Ovary (tissue), 9 donors: ENCODE data around the gene ARL5B. TPM values are rescaled to one million over a fixed set of nuclear protein-coding genes. Genes with fewer than 3 reads are reported as not detected.

Experiments used
- DNase-seq, 5 donors: peaks; one replicate each; pipeline ENCODE4 v3.0.0-alpha.2; 2019 to 2020
- H3K27ac ChIP-seq, 2 donors: fragments of 200-600 bp; one replicate each; pipeline versions ENCODE4 v1.5.1 to v1.8.0; 2019 to 2022
- H3K27me3 ChIP-seq: fragments of 200-600 bp; one replicate; pipeline ENCODE4 v1.8.0; 2022
- H3K36me3 ChIP-seq: fragments of 200-600 bp; sonication (generic); one replicate; pipeline ENCODE4 v1.5.1; 2019
- H3K4me1 ChIP-seq: one replicate; pipeline ENCODE4 v1.8.1; 2013; ENCODE audit warnings: mild to moderate bottlenecking, moderate library complexity; ENCODE audit not compliant: insufficient read depth
- H3K4me3 ChIP-seq: fragments of 200-600 bp; sonication (generic); one replicate; pipeline ENCODE4 v1.5.1; 2017
- H3K9me3 ChIP-seq, 2 donors: fragments of 200-600 bp in 1 of 2; sonication (generic) in 1 of 2; one replicate each; pipeline versions ENCODE4 v1.5.1 to v1.8.1; 2013 to 2019; ENCODE audit warnings: mild to moderate bottlenecking in 1 of 2, moderate library complexity in 1 of 2
- EP300 ChIP-seq: sonication (generic); formaldehyde crosslinking; IDR thresholded peaks from one replicate; pipeline ENCODE4 v1.6.1; 2017; ENCODE audit warnings: antibody characterized with exemption
- POLR2A ChIP-seq: fragments of 450-650 bp; IDR thresholded peaks from one replicate; pipeline ENCODE4 v1.6.1; 2017; ENCODE audit warnings: antibody characterized with exemption, mild to moderate bottlenecking, moderate library complexity
- WGBS, 3 donors: extraction: QIAGEN DNeasy Blood & Tissue Kit in 1 of 3; methylation state at CpG; one replicate each; pipeline versions ENCODE4 v1.1.5 to v1.1.7; 2013 to 2017; 5-methylcytosine and 5-hydroxymethylcytosine counted together
- intact Hi-C, 4 donors: fragments of 100-400 bp; cut with DNase I; formaldehyde crosslinking; loops; one replicate each; pipeline versions ENCODE4 v1.11.0 to v1.15.1; 2022 to 2023
- polyA plus RNA-seq, 2 donors: library from polyadenylated mRNA; stranded (reverse); fragments of 200-250 nt in 1 of 2; fragments of 350-450 nt in 1 of 2; fragmentation: Illumina TruSeq in 1 of 2; extraction: RNeasy Lipid Tissue Mini Kit (QIAGEN cat#74804) in 1 of 2; gene quantifications; one replicate each; pipeline ENCODE4 v1.2.3, GENCODE V29; 2013 to 2014
- total RNA-seq, 7 donors: library from RNA; depleted of rRNA in 2 of 7; stranded (reverse); fragments of >200 nt in 2 of 7; fragmentation: NEBNext Ultra II Directional in 3 of 7; extraction: Animal tissue kit (Norgen Biotek cat#: 25700) in 3 of 7; gene quantifications; one replicate each; pipeline versions ENCODE4 v1.1.0 to v1.2.4, GENCODE V29; 2016 to 2023
- TF ChIP-seq, protein P1 (sequence below), 3 donors: fragments of 450-650 bp in 2 of 3; fragments of 200-600 bp in 1 of 3; IDR thresholded peaks; one replicate each; pipeline versions ENCODE4 v1.5.1 to v1.8.0; 2016 to 2022; ENCODE audit warnings: antibody characterized with exemption in 3 of 3, mild to moderate bottlenecking in 1 of 3
- donor health status: DM: no; HTN: no; CAD: no; lungs with moderate emphysema.
- donor health status: DM: no; HTN: no; CAD: no.
- donor health status: Bipolar disorder and iron deficiency.
- donor health status: DM: yes; HTN: yes; CAD: no.
- donor health status: DM: no; HTN: no; CAD: no.
- donor health status: DM: yes; HTN: yes; CAD: no.

Gene ARL5B
- total and polyA plus RNA-seq, 9 donors = 6.0 to 19.1 (median 12.8) TPM

DNA sequence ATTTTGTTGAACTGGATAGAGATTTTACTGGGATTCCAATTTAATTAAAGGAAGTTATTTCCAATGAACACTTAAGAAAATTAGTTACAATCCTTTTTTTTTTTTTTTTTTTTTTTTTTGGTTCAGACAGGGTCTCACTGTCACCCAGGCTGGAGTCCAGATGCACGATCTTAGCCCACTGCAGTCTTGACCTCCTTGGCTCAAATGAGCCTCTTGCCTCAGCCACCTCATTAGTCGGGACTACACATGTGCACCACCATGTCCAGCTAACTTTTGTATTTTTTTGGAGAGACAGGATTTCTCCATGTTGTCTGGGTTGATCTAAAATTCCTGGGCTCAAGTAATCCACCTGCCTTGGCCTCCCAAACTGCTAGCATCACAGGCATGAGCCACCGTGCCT lies 2.5 kb upstream of the ARL5B start:
- Histone ChIP-seq H3K4me1 (peaks cover 4% of the 10 kb centered on the region), H3K27me3 (no peaks in the 10 kb centered on the region), H3K36me3 (no peaks in the 10 kb centered on the region), H3K27ac (no peak overlapping the region), H3K9me3 (no peaks in the 10 kb centered on the region), H3K4me3 (no peak overlapping the region)
- WGBS, 3 donors = 44 to 50% (median 49%) methylated on average over 3 of the region's 3 CpGs
- DNase-seq = no peak
- intact Hi-C loops = loop anchor here in 1 of 4 donors (10.0 kb wide), 1 partner anchor 992 kb away; no protein-coding TSS in a partner anchor
- TF ChIP-seq EP300 = no peak
- TF ChIP-seq POLR2A = no peak
- TF ChIP-seq, protein P1, sequence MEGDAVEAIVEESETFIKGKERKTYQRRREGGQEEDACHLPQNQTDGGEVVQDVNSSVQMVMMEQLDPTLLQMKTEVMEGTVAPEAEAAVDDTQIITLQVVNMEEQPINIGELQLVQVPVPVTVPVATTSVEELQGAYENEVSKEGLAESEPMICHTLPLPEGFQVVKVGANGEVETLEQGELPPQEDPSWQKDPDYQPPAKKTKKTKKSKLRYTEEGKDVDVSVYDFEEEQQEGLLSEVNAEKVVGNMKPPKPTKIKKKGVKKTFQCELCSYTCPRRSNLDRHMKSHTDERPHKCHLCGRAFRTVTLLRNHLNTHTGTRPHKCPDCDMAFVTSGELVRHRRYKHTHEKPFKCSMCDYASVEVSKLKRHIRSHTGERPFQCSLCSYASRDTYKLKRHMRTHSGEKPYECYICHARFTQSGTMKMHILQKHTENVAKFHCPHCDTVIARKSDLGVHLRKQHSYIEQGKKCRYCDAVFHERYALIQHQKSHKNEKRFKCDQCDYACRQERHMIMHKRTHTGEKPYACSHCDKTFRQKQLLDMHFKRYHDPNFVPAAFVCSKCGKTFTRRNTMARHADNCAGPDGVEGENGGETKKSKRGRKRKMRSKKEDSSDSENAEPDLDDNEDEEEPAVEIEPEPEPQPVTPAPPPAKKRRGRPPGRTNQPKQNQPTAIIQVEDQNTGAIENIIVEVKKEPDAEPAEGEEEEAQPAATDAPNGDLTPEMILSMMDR (IDR thresholded peaks at IDR 0.05) = no peak

DNA sequence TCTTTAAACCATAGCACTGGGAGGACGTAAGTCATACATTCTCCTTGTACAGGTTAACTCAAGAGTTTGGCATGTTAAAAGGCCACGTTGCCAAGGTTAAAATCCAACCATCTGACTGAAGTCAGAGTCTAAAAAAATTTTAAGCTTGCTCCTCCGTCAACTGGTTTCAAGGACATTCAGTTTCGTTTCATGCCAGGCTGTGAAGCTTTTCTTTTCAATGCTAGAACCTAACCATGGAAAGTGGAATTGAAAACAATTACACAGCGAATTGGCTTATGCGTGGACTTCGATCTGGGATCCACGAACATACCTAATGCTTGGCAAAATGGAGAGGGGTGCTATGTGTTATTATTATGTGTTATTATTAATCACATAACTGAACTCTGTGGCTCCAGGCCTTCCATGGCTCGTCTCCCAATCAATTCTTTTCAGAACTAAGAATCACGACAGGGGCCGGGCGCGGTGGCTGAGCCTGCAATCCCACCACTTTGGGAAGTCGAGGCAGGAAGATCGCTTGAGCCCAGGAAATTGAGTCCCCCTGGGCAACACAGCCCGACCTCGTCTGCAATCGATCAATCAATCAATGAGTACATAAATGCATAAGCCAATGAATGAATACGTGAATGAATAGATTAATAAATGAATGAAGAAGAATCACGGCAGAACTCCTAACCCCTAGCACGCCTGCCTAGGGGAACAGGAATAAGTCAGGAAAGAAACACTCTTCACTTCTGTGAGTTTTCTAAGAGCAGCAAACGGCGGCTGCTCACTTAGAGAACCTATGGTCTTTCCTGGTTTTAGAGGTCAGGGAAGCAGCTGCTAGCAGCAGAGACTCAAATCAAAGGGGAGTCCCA lies 733 bp upstream of the ARL5B start:
- intact Hi-C loops = loop anchor here in 1 of 4 donors (10.0 kb wide), 1 partner anchor 994 kb away; no protein-coding TSS in a partner anchor
- Histone ChIP-seq H3K4me3 (peak overlapping the region; percentile 76), H3K4me1 (peaks cover 8% of the 10 kb centered on the region), H3K9me3 (no peaks in the 10 kb centered on the region), H3K36me3 (no peaks in the 10 kb centered on the region), H3K27me3 (no peaks in the 10 kb centered on the region), H3K27ac (peak overlapping the region; percentile 95 to 97)
- TF ChIP-seq, protein P1 (IDR thresholded peaks at IDR 0.05) = no peak
- no peak for TF ChIP-seq EP300
- TF ChIP-seq POLR2A = no peak
- WGBS, 3 donors = 1 to 9% (median 2%) methylated on average over 23 of the region's 23 CpGs
- peak; percentile 28 to 52 (median 50) for DNase-seq

DNA sequence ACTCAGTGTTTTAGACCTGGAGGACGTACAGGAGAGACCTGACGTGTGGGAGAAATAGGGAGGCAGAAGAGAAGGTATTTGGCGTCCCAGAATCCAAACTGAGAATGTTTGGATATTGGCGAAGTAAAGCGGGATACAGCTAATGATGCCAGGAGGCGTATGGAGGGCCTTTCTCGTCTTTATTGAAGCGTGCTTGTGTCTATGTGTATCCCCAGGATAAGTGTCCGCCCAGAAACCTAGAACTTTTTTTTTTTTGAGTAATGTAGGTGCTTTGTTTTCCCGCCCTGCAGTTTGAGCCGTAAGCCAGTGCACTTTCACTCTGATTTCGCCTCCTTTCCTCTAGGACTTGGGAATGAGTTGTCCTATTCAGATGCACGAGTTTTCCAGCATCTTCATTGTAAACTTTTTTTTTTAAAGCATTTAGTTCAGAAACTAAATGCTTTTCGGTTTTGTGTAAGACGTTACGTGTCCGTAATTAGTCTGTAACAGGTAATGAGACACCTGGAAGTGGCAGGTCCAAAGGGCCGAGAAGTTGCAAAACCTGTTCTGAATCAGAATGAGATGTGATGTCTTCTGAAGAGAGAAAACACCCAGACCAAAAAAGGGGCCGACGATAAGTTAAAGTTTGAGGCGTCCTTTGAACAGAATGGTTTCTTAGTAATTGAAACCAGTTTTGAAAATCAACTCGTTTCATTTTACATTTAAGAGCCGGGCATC lies 746 bp downstream of the ARL5B start:
- H3K36me3 ChIP-seq = no peaks in the 10 kb centered on the region
- DNase-seq = no peak
- TF ChIP-seq EP300 = no peak
- TF ChIP-seq POLR2A = no peak
- TF ChIP-seq, protein P1 (IDR thresholded peaks at IDR 0.05) = no peak
- 0 to 1% (median 1%) methylated on average over 23 of the region's 23 CpGs for WGBS, 3 donors
- H3K27ac ChIP-seq = peak overlapping the region; percentile 95 to 97
- no peaks in the 10 kb centered on the region for H3K27me3 ChIP-seq
- peak overlapping the region; percentile 76 for H3K4me3 ChIP-seq
- H3K9me3 ChIP-seq = no peaks in the 10 kb centered on the region
- H3K4me1 ChIP-seq = peaks cover 11% of the 10 kb centered on the region
- intact Hi-C loops = loop anchor here in 1 of 4 donors (10.0 kb wide), 1 partner anchor 995 kb away; no protein-coding TSS in a partner anchor

GRCh38 chr10:18660816-18661431 lies 1.7 kb downstream of the ARL5B start:
- intact Hi-C loops = no loop called here
- H3K36me3 ChIP-seq = no peaks in the 10 kb centered on the region
- peak overlapping the region; percentile 76 for H3K4me3 ChIP-seq
- H3K4me1 ChIP-seq = peaks cover 11% of the 10 kb centered on the region
- H3K27me3 ChIP-seq = no peaks in the 10 kb centered on the region
- 82 to 92% (median 88%) methylated on average over 19 of the region's 19 CpGs for WGBS, 3 donors
- TF ChIP-seq EP300 = no peak
- TF ChIP-seq, protein P1 (IDR thresholded peaks at IDR 0.05) = no peak
- TF ChIP-seq POLR2A = no peak
- H3K27ac ChIP-seq = no peak overlapping the region
- no peaks in the 10 kb centered on the region for H3K9me3 ChIP-seq
- DNase-seq = no peak
